HG03442 (cell line): ENCODE data around the gene KDM4C.

Experiments used
- ATAC-seq: cut with Tn5 transposase; IDR thresholded peaks from one replicate; pipeline ENCODE4 v1.9.1; 2021; ENCODE audit warnings: mild to moderate bottlenecking, moderate library complexity; ENCODE audit not compliant: unreplicated experiment

Gene KDM4C

DNA sequence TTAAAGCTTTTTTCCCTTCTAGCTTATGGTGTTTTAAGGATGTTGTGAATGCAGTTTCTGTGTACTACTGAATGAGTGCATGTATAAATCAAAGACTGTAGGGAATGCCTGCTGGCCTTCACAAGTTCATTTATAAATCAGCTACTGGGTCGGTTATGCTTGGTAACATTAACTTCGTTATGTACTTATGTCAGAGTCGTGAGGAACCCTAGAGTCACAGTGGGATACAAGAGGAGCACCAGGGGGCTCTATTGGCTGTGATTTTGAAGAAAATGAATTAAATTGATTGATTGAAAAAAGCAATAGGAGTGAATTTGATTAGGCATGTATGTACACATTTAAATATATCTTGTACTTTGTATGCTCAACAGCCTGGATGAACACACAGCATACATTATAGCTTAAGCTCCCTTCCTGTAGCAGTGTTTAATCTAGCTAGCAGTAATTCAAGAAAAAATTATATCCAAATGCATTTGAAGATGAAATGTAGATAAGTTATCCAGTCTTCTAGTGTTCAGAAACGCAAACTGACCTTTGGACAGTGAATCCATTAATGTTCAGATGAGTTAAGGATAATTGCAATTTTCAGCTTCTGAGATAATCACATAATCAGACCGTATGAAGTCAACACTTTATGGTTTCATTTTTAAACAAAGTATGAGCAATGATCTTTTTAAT lies 204.2 kb downstream of the KDM4C start:
- ATAC-seq = no peak

DNA sequence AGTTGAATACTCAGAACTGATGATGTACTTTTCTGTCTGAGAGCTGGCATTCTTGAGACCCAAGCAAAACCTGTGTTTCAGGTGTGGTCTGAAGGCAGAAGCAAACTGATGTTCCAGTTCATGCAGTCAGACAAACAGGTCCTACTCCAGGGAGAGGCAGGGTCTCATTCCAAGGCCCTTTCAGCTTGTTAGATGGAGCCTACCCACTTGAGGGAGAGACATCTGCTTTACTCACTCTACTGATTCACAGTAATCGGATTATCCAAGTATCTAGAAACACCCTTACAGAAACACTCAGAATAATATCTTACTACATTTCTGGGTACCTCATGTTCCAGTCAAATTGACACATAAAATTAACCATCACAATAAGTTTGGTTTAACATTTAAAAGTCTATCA lies 207.8 kb downstream of the KDM4C start:
- no peak for ATAC-seq

DNA sequence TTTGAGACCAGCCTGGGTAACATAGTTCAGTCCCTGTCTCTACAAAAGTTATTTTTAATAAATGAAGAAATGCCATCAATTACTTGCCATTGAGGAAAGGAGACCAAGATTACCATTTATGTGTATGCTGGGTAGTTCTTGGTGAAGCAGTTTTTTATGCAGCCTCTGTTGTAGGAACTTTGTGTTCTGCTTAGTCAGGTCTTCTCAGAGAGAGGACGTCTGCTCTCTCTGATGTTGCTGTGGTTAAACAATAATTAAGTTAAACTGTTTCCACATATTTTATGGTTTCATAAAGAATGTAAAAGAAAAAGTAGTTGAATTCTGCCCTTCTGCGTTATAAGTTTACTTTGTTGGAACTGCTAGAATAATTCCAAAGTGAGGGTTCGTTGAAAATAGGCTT lies 210.5 kb downstream of the KDM4C start:
- ATAC-seq = no peak

DNA sequence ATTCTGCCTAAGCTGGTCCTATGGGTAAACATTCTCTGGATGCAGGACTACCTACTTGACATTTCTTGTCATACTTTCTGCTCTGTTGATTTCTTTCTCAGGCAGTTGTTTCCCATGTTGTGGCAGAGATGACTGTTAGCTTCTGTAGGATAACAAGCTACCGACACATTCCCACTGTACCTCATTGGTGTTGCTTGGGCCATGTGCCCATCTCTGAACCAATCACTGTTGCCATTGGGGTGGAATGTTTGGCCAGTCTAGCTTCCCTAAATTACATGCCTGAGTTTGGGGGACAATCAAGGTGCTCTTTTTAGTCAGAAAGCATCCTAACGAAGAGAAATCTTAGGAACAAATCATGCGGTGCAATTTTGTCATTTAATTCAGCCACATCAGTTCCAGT lies 212.0 kb downstream of the KDM4C start:
- no peak for ATAC-seq

DNA sequence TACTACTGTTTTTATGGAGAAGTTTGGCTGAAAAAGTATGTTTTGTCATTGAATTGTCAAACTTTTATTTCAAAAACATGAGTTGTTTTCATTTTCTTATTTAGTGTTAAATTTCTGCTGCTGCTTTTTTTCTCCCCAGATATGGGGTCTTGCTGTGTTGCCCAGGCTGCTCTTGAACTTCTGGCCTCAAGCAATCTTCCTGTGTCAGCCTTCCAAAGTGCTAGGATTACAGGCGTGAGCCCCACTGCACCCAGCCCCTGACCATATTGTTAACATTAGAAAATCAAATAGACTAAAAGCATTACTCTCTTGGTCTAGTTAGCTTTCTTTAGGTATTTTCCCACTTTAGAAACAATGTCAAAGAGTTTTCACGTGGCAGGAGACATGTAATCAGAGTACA lies 215.3 kb downstream of the KDM4C start:
- no peak for ATAC-seq

DNA sequence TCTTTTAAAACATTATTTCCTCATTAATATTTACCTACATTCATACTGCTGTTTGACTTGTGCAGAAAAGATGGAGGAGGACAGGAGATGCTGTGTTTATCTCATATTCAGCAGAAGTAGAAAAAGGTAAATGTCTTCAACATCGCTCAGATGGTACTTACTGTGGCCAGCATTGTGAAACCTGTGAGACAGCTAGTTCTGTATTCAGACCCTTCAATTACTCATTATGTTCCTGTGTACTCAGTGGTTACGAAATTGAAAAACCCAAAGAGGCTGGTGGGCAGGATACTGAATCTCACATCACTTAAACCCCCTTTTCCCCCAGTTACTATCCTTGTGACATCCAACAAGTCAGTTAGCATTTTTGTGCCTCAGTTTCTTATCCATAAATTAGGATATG lies 216.0 kb downstream of the KDM4C start:
- ATAC-seq = peak; percentile 99

DNA sequence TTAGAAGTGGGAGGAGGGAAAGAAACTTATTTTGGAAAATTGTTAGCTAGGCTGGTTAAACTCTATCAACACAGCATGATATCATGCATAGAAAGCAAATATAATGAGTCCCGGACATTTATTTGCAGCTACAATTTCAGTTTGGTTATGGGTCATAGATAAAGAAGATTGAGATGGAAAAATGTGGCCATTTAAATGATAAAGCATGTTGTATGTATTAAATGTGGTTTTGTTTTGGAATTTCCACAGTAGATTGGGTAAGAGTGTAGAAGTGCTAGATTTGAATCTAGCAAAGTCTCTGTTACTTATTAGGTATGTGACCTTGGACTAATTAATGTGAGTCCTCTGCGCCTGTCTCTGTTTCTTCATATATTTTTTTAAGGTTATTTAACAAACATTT lies 217.4 kb downstream of the KDM4C start:
- ATAC-seq = no peak

DNA sequence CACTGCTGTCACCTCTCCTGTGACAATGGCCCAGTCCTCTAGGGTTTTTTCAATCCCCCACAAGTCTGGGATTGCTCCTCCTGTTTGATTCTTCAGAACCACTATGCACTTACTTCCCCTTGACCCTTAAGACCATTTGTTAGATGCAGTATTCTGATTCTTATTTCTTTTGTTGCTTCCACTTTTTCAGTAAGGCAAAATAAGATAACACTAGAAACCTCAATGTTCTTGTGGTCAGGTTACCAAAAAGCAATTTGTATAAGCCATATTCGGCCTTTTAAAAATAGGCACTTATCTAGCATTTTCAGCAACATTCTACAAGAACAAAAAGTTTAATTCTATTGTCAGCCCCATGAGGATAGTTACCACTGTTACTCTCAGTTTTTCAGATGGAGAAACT lies 220.0 kb downstream of the KDM4C start:
- ATAC-seq = no peak

DNA sequence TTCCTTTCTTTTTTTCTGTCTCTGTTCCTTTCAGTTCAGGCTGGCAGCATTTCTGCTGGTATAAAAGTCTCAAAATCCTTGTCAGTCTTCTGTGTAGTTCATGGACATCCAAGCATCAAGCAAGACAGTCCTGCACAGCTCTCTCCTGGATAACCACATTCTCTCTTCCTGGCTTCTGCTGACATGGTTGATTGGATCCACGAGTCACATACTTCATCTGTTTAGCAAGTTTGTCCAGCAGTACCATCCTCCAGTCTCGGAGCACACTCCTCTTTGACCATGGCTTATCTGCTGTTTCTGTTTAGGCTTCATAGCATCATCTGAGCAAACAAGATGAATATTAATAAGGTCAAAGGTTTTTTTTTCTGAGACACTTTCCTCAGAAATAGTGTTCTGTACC lies 220.8 kb downstream of the KDM4C start:
- ATAC-seq = no peak

DNA sequence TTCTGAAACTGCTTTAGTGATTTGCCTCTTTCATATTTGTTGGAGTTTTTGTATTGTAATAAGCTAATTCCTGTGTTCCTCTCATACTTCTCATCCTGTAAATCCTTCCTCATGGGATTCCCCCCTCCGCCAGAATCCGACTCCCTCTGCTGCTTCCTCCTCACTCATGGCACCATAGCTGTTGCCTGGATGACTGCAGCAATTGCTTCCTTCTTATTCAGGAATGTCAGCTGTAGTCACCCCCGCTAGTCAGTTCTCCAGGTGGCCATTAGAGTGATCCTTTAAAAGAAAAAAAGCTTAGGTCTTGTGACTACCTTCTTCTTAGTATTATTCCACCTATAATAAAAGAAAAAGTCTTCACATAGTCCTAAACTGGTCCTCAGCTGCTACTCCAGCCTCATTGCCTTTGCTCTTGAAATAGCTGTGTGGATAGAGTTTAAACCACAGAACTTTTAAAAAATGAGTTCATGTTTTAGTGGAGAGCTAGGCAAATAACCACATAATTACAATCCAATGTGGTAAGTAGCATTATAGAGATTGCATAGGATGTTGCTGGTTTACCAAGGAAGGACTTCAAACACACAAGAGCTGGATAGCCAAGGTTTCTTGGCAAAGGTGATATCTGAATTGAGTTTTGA lies 227.3 kb downstream of the KDM4C start:
- no peak for ATAC-seq

DNA sequence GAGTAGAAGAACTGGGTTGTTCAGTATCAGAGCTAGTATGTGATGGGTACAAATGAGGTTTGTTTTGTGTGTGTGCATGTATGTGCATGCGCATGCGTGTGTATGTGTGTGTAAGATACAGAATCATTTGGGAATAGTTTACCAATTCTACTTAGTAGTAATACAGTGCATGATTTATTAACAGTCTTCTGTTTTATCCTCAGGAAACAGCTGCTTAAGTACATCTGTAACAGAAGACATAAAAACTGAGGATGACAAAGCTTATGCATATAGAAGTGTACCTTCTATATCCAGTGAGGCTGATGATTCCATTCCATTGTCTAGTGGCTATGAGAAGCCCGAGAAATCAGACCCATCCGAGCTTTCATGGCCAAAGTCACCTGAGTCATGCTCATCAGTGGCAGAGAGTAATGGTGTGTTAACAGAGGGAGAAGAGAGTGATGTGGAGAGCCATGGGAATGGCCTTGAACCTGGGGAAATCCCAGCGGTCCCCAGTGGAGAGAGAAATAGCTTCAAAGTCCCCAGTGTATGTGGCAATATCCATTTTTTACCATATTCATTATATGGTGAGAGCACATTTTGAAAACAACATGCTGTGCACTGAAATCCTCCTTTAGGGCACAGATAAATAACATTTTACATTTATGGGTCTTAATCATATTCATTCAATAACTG lies 228.5 kb downstream of the KDM4C start:
- no peak for ATAC-seq

DNA sequence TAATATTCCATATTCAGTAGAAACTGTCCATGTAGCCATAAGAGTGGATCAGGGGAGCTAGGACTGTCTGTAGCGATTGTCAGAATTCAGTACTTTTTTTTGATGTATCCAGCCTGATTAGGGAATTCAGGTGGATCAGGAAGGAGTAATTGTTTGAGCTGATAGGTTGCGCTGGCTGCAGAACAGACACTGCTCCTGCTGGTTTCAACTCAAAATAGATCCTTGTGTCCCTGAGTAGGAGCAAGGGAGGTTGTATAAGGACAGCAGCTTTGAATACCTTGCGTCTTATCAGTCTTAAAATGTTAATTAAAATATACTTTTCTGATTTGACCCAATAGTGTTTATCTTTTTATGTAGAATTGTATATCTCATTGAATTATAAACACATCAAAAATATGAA lies 229.6 kb downstream of the KDM4C start:
- no peak for ATAC-seq

DNA sequence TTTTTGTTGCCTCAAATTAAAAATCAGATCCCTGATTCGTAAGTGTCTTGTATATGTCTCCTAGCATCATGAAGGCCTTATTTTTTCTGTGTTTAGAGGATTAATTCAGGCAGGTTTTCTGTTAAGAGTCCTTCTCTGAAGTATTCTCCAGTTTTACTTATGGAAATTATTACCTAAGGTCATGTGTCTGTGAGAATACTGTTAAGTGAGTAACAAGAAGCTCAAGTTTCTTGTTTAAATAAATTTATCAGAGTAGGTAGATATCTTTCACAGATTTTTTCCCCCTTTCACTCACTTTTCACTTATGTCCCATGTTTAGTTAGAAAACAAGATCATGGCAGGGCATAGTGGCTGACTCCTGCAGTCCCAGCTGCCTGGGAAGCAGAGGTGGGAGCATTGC lies 233.6 kb downstream of the KDM4C start:
- no peak for ATAC-seq

DNA sequence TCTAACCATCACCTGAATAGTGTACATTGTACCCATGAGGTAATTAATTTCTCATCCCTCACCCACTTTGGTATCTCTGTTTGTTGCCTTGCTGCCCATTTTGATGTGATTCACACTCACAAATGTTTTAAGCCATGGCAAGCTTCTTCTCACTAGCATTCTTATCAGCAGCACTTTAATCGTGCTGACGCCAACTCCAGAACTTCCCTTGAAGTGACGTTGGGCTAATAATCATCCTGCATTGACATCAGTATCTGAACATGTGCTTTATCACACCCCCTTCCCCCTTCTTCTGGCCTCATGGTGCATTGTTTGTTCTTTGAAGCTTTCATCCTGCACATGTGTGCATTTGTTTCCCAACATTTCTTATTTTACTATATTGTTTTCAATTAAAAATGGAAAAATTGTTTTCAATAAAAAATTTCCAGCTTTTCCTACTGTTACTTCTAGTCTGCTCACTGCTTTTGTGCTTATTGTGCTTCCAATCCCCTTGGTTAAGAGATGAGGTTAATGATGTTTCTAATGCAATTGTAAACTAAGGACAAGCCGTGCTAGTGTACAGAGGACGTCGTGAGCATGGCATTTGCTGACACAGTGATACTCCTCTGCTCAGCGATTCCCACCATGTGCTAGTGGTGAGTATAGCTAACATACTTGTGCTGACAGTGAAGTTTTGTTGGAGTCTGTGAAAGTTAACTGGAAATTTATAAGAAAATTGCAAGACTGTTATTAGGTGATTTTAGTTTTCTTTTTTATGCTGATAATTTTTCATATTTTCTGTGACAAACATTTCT lies 238.5 kb downstream of the KDM4C start:
- ATAC-seq = no peak

DNA sequence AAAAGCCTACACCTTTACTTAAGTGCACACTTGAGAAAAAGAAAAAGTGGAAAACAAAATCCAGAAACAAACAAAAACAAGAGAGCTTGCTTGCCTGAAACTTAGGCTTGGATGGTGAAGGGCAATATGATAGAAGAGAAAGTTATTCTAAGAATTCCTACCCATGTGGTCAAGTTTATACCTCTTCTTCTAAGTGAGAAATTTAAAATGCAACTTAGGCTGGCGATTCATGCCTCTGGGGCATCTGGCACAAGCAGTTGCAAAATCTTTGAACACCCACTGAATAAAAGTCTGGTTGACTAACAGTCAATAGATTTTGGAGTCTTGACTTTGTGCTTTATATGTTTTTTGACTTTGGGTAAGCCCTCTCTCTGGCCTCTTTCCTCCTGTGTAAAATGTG lies 239.6 kb downstream of the KDM4C start:
- no peak for ATAC-seq

DNA sequence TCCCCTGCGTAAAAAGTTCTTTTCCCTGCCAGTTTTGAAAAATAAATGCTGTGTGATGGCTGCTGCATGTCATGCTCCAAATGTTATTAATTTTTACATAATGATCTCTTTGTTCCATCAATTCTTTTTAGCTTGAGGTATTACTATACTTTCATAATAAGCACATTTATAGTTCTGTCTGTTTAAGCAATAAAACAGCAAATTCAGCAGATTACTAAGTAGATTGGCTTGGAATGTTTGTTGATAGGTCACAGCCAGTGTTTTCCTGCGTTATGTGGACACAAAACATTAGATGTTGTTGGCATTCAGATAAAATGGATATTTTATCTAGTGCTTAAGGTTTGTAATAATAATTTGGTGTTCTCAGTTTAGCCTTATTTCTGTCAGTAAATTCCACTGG lies 242.0 kb downstream of the KDM4C start:
- no peak for ATAC-seq

DNA sequence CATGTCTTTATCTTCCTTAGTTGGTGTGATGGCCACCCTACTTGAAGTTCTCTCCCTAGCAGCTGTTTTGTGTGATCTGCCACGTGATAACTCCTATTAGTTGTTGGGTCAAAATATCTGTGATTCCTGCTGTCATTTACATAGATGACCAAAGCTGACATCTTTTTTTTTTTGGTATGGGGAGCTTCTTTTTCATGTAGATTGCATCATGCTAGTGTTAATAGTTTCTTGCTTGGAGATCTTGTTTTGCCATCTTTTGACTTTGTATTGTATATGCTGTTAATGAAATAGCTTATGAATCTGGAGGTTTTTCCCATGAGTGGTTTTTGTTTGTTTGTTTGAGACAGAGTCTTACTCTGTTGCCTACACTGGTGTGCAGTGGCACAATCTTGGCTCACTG lies 243.8 kb downstream of the KDM4C start:
- no peak for ATAC-seq

DNA sequence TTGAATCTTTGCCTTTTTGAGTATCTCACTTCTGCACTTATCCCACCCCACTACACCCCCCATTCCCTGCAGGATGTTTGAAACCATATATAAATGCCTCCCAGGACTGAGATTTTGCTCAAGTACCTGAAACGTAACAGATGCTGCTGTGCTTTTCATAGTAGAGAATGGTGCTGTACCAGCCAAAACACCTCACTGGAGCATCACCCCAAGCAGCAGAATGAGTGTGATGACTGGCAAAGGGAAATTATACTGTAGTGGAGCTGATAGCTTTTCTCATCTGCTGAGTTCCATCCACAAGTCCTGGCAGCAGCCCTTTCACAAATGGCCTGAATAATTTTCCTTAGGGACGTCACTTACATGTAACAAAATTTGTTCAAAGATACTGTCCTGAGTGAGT lies 246.1 kb downstream of the KDM4C start:
- no peak for ATAC-seq

DNA sequence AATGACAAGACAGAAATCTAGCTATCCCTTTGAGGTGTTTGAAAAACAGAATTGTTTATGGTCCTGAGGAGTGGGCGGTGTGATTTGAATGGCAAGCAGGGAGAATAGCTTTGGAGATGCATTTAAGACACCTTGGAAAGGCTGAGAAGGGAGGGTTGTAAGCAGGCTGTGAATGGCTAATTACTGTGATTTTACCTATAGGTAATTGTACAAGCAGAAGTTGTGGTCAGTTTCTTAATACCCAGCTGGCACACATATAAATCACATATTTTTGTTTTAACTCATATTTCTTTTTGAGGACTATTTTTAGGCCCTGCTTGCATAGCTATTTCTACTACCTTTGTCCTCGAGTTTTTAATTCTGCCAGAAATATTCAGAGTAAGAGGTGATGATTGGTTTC lies 248.6 kb downstream of the KDM4C start:
- no peak for ATAC-seq

DNA sequence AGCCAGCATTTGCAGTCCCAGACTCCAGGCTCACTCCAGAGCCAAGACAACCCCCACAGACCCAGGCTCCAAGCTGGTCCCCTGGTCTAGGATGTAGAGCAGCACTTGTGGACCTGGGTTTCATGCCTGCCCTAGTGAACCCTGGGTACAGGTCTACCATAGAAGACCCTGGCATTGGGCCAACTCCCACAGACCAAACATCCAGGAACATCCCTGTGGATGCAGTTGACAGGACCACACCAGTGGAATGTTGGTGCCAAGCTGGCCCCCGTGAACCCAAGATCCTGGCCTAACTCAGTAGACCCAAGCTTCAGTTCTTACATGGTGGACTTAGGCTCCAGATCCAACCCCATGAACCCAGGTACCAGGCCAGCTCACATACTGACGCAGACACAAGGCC lies 250.6 kb downstream of the KDM4C start:
- ATAC-seq = no peak

DNA sequence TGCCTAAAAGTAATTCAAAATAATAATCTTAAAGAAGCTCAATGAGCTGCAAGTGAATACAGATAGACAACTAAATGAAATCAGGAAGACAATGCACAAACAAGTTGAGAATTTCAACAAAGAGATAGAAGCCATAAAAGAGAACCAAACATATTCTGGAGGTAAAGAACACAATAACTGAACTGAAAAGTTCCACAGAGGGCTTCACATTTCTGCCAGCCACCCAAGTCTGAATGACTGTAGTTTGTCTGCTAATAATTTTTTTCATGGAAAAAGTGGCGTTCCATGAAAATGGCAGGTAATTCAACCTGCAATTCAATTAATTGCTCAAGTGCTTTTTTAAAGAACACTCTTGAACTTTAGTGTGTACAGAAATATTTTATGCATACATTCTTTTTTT lies 251.3 kb downstream of the KDM4C start:
- no peak for ATAC-seq
